PC-3 (cell line): ENCODE measurements around the gene PREX1.

Source experiments
- EZH2 ChIP-seq: fragments of 300-600 bp; sonication (generic); IDR thresholded peaks from one replicate; pipeline ENCODE4 v1.6.1; 2017; ENCODE audit warnings: antibody characterized with exemption, mild to moderate bottlenecking, low read length; ENCODE audit not compliant: unreplicated experiment
- EZH2phosphoT487 ChIP-seq: fragments of 300-600 bp; sonication (generic); IDR thresholded peaks from 2 replicates; pipeline ENCODE4 v1.6.1; 2018; ENCODE audit warnings: mild to moderate bottlenecking, antibody characterized with exemption, low read length, borderline replicate concordance
- TF ChIP-seq, protein P1 (sequence below): fragments of 300-600 bp; sonication (generic); conservative IDR thresholded peaks from 2 replicates; pipeline ENCODE4 v1.5.1; 2017; ENCODE audit warnings: antibody characterized with exemption, low read depth, mild to moderate bottlenecking, low read length

DNA sequence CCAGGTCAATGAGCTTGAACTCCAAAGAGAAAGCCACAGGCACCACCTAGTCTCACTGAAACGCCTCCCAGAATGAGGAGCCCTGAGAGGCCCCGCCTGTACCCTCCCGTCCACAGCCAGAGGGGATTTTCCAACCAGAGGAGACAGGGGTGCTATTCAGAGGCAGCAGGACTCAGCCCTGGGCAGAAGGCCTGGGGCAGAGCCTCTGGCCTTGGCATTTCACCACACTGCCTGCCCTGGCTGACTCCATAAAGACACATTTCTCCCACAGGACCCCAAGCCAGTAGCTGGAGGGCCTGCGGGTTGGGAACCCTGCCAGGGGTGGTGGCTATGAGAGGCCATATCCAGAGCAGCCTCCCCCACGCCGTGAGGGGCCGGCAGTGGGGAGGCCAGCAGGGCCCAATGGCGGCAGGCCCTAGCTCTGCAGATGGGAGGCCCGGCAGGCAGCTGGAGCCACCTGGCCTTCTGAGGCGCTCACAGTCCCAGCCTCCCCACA, 159.3 kb downstream of the PREX1 start:
- TF ChIP-seq, protein P1, sequence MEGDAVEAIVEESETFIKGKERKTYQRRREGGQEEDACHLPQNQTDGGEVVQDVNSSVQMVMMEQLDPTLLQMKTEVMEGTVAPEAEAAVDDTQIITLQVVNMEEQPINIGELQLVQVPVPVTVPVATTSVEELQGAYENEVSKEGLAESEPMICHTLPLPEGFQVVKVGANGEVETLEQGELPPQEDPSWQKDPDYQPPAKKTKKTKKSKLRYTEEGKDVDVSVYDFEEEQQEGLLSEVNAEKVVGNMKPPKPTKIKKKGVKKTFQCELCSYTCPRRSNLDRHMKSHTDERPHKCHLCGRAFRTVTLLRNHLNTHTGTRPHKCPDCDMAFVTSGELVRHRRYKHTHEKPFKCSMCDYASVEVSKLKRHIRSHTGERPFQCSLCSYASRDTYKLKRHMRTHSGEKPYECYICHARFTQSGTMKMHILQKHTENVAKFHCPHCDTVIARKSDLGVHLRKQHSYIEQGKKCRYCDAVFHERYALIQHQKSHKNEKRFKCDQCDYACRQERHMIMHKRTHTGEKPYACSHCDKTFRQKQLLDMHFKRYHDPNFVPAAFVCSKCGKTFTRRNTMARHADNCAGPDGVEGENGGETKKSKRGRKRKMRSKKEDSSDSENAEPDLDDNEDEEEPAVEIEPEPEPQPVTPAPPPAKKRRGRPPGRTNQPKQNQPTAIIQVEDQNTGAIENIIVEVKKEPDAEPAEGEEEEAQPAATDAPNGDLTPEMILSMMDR: no peak
- TF ChIP-seq EZH2phosphoT487 (no peak), EZH2 (no peak)
